Aorta (tissue), 5 donors: ENCODE data around the gene RALGPS1. TPM values are rescaled to one million over a fixed set of nuclear protein-coding genes. Genes with fewer than 3 reads are reported as not detected.
A peak's percentile ranks its signal among the peaks of the same experiment; 100 is the strongest.
"Not testable (repeated sequence)": the region's sequence is repeated elsewhere in the genome, so short reads cannot be mapped to it uniquely, and the experiment has no call there.

Experiments
- ATAC-seq: fragments of 200-7000 bp; cut with Tn5 transposase; one replicate; pipeline ENCODE4 v1.9.1; 2022; ENCODE audit warnings: moderate library complexity; ENCODE audit not compliant: low FRiP score
- DNase-seq, 2 donors: peaks; one replicate each; pipeline ENCODE4 v3.0.0-alpha.2; 2020
- H3K27ac ChIP-seq, 2 donors: one replicate each; pipeline ENCODE4 v1.5.1; 2013; ENCODE audit warnings: low read length in 2 of 2, mild to moderate bottlenecking in 2 of 2, moderate library complexity in 2 of 2, control low read depth in 1 of 2, inconsistent platforms in 1 of 2, low read depth in 1 of 2
- H3K27me3 ChIP-seq, 2 donors: one replicate each; pipeline ENCODE4 v1.6.1; 2013; ENCODE audit warnings: control low read depth in 1 of 2, low read length in 1 of 2, mild to moderate bottlenecking in 1 of 2, moderate library complexity in 1 of 2; ENCODE audit not compliant: insufficient read depth in 2 of 2, control insufficient read depth in 1 of 2
- H3K36me3 ChIP-seq, 2 donors: one replicate each; pipeline ENCODE4 v1.6.1; 2013; ENCODE audit warnings: control low read depth in 1 of 2, low read length in 1 of 2, mild to moderate bottlenecking in 1 of 2; ENCODE audit not compliant: insufficient read depth in 2 of 2, control insufficient read depth in 1 of 2
- H3K4me1 ChIP-seq, 2 donors: one replicate each; pipeline ENCODE4 v1.6.1; 2013; ENCODE audit warnings: low read length in 2 of 2, control low read depth in 1 of 2, mild to moderate bottlenecking in 1 of 2, moderate library complexity in 1 of 2; ENCODE audit not compliant: insufficient read depth in 2 of 2, control insufficient read depth in 1 of 2
- H3K4me3 ChIP-seq, 2 donors: one replicate each; pipeline ENCODE4 v1.5.1; 2013; ENCODE audit warnings: low read length in 2 of 2, control low read depth in 1 of 2, mild to moderate bottlenecking in 1 of 2
- H3K9me3 ChIP-seq: one replicate; pipeline ENCODE4 v1.6.1; 2013; ENCODE audit warnings: mild to moderate bottlenecking, low read length; ENCODE audit not compliant: control insufficient read depth
- WGBS, 2 donors: extraction: QIAGEN DNeasy Blood & Tissue Kit; methylation state at CpG; one replicate each; pipeline ENCODE4 v1.1.7; 2013; 5-methylcytosine and 5-hydroxymethylcytosine counted together
- intact Hi-C, 2 donors: fragments of 100-400 bp; cut with DNase I; formaldehyde crosslinking; loops; one replicate each; pipeline versions ENCODE4 v1.14.2 to v1.15.0; 2022
- polyA plus RNA-seq, 2 donors: library from polyadenylated mRNA; stranded (reverse); fragments of 200-250 nt; gene quantifications; one replicate each; pipeline ENCODE4 v1.2.3, GENCODE V29; 2013
- total RNA-seq, 2 donors: library from RNA; stranded (reverse); fragmentation: NEBNext Ultra II Directional; extraction: Animal tissue kit (Norgen Biotek cat#: 25700); gene quantifications; one replicate each; pipeline ENCODE4 v1.2.1, GENCODE V29; 2021
- donor health status: healthy with polysubstance abuse.
- donor health status: Bipolar disorder and iron deficiency.
- donor health status: DM: no; HTN: no; CAD: no.
- donor health status: DM: no; HTN: no; CAD: no.
- donor health status: DM: yes; HTN: yes; CAD: no.

Gene RALGPS1
- total and polyA plus RNA-seq, 4 donors = 2.0 to 19.7 (median 8.3) TPM

DNA sequence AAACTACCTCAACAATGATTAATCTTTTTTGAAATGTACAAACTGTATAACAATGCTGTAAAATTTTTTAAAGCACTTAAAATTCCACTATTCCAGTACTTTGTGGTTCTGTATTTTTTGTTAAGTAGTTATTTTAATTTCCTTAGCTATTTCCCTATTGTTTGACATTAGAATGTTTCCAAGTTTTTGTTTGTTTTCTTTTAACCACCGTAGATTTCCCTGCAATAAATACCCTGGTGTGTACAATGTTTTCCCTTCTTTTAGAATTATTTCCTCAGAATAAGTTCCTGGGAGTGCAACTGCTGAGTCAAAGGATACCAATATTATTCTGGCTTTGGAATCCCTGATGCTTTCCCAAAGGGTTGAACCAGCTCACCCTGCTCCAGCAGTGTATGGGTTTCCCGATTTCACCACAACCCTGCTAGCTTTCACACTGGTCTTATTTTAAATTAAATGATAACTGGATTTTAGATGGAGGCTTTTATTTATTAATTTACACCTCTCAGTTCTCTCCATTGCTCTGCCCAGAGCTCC is 228.4 kb downstream of the RALGPS1 start:
- no peak overlapping the region for H3K27ac ChIP-seq
- 71 to 77% methylated on average over 2 of the region's 2 CpGs for WGBS, 2 donors
- H3K9me3 ChIP-seq = no peaks in the 10 kb centered on the region

DNA sequence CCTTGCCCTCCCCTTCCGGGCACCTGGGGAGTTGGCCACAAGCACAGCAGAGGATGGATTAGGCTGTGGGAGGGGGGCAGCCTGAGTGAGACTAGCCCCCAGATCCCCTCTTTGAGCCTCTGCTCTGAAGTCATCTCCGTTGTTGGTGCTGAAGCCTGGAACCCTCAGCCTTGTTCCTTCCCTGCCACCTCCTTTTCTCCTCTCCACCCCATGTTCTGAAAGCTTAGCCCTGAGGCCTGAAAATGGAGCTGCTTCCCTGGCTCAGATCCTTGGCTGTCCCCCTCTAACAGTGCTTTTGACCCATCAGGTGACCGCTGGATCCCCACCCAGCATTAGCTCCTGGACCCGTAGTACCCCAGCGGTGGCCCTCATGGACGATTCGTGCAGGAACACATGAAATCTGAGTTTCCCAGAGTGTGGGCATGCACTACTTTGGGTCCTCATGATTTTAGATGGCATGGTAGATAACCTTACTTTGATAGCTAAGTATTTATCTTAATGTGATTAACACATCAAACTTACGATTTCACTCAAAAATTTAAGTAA is 229.4 kb downstream of the RALGPS1 start:
- DNase-seq = peak in 1 of 2 donors; percentile 49
- Histone ChIP-seq H3K9me3 (no peaks in the 10 kb centered on the region), H3K4me1 (no peaks in the 10 kb centered on the region), H3K27ac (no peak overlapping the region), H3K36me3 (no peaks in the 10 kb centered on the region), H3K27me3 (no peaks in the 10 kb centered on the region), H3K4me3 (no peak overlapping the region)
- 97 to 100% methylated on average over 8 of the region's 8 CpGs for WGBS, 2 donors
- ATAC-seq = no peak
- intact Hi-C loops = loop anchor here in 1 of 2 donors (5.0 kb wide), 1 partner anchor 38 kb away; no protein-coding TSS in a partner anchor

More for the DNA sequence above, 228.4 kb downstream of the RALGPS1 start:
- Histone ChIP-seq H3K4me1 (no peaks in the 10 kb centered on the region), H3K36me3 (no peaks in the 10 kb centered on the region), H3K27me3 (no peaks in the 10 kb centered on the region), H3K4me3 (no peak overlapping the region)
- no peak for DNase-seq
- intact Hi-C loops = loop anchor here in 1 of 2 donors (5.0 kb wide), 1 partner anchor 39 kb away; no protein-coding TSS in a partner anchor
- ATAC-seq = no peak

DNA sequence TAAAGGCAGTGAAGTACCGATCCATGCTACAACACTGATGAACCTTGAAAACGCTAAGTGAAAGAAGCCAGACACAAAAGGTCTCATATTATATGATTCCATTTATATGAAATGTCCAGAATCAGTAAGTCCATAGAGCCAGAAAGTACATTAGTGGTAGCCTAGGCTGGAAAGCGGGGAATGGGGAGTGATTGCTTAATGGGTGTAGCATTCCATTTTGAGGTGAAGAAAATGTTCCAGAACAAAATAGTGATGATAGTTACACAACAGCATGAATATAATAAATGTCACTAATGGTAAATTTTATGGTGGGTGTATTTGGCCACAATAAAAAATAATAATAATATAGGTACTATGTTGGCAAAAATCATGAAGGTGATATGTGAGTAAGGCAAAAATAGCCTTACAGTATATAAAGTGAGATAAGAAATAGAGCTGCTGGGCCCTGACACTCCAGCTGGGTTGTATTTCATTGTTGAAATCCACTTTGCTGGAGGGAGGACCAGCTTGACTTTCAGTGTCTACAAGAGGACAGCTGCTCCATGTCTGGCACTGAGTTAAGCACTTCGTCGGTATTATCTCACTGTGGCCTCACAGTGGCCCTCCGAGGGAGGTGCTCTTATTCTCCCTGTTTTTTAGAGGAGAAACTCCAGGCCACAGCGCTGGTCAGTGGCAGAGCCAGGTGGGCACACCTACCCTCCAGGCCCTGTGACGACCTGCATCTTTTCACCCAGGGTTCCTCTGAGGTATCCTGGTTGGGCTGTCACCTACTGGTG is 230.3 kb downstream of the RALGPS1 start:
- 91 to 94% methylated on average over 8 of the region's 8 CpGs for WGBS, 2 donors
- intact Hi-C loops = loop anchor here in 1 of 2 donors (5.0 kb wide), 1 partner anchor 37 kb away; no protein-coding TSS in a partner anchor
- ATAC-seq (no peak), DNase-seq (no peak)
- Histone ChIP-seq H3K9me3 (no peaks in the 10 kb centered on the region), H3K36me3 (no peaks in the 10 kb centered on the region), H3K4me1 (no peaks in the 10 kb centered on the region), H3K4me3 (no peak overlapping the region), H3K27ac (no peak overlapping the region), H3K27me3 (no peaks in the 10 kb centered on the region)

DNA sequence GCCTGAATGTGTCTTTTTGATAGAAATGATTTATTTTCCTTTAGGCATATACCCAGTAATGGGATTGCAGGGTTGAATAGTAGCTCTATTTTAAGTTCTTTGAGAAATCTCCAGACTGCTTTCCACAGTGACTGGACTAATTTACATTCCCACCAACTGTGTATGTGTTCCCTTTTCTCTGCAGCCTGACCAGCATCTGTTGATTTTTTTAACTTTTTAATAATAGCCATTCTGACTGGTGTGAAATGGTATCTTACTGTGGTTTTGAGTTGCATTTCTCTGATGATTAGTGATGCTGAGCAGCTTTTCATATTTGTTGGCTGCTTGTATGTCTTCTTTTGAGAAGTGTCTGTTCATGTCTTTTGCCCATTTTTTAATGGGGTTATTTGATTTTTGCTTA is 232.3 kb downstream of the RALGPS1 start:
- intact Hi-C loops, H3K4me3 ChIP-seq, H3K27me3 ChIP-seq, ATAC-seq, H3K4me1 ChIP-seq, H3K9me3 ChIP-seq, DNase-seq, H3K27ac ChIP-seq, H3K36me3 ChIP-seq: not testable (repeated sequence)

DNA sequence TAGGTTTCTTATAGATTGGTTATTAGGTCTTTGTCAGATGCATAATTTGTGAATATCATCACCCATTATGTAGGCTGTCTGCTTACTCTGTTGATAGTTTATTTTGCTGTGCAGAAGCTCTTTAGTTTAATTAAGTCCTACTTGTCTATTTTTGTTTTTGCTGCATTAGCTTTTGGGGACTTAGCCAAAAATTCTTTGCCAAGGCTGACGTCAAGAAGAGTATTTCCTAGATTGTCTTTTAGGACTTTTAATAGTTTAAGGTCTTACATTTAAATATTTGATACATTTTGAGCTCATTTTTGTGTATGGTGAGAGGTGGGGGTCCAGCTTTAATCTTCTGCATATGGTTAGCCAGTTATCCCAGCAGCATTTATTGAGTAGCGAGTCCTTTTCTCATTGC is 232.7 kb downstream of the RALGPS1 start:
- no peaks in the 10 kb centered on the region for H3K4me1 ChIP-seq
- DNase-seq (no peak), ATAC-seq (no peak)
- no peaks in the 10 kb centered on the region for H3K27me3 ChIP-seq
- no peaks in the 10 kb centered on the region for H3K9me3 ChIP-seq
- intact Hi-C loops = no loop called here
- H3K4me3 ChIP-seq = no peak overlapping the region
- 78 to 85% methylated on average over 2 of the region's 2 CpGs for WGBS, 2 donors
- no peaks in the 10 kb centered on the region for H3K36me3 ChIP-seq
- H3K27ac ChIP-seq = no peak overlapping the region

DNA sequence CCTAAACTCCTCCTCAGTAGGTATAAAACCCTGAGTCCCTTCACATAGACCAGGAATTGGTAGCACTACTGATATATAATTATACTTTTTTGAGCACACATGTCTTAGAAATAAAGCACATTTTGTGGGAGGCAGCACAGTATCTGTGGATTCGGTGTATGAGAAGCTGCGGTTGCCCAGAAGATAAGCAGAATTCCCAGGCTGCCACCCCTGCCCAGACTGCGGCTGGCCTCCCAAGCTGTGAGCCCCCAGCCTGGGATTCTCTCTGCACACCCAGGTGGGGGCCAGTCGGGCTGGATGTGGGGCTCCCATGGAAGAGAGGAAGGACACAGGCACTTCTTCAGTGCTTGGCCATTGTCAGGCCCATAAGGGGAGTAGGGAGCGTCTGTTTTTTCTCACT is 233.4 kb downstream of the RALGPS1 start:
- H3K27ac ChIP-seq = no peak overlapping the region
- H3K36me3 ChIP-seq = no peaks in the 10 kb centered on the region
- H3K9me3 ChIP-seq = no peaks in the 10 kb centered on the region
- WGBS, 2 donors = 95 to 99% methylated on average over 5 of the region's 5 CpGs
- H3K4me3 ChIP-seq = no peak overlapping the region
- ATAC-seq (no peak), DNase-seq (no peak)
- H3K4me1 ChIP-seq = no peaks in the 10 kb centered on the region
- no peaks in the 10 kb centered on the region for H3K27me3 ChIP-seq
- intact Hi-C loops = no loop called here

DNA sequence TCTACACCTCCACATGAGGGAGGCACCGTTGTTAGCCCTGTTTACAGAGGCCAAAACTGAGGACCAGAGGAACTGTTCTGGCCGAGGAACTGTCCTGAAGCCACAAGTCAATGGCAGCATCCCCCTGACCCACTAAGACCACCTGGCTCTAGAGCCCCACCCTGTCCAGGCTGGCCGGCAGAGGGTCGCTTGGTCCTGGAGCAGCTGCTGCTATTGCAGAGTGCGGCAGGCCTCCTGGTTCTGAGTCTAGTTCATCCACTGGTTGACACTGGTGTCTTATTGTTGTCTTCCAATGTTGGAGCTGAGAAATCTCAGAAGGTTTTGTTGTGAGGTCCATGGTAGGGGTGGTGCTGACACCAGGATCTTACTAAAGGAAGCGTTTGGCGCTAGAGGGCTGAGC is 234.4 kb downstream of the RALGPS1 start:
- intact Hi-C loops = no loop called here
- Histone ChIP-seq H3K27ac (no peak overlapping the region), H3K4me1 (no peaks in the 10 kb centered on the region), H3K36me3 (no peaks in the 10 kb centered on the region), H3K27me3 (no peaks in the 10 kb centered on the region), H3K9me3 (no peaks in the 10 kb centered on the region), H3K4me3 (no peak overlapping the region)
- ATAC-seq = no peak
- DNase-seq = no peak
- 96 to 98% methylated on average over 7 of the region's 7 CpGs for WGBS, 2 donors

DNA sequence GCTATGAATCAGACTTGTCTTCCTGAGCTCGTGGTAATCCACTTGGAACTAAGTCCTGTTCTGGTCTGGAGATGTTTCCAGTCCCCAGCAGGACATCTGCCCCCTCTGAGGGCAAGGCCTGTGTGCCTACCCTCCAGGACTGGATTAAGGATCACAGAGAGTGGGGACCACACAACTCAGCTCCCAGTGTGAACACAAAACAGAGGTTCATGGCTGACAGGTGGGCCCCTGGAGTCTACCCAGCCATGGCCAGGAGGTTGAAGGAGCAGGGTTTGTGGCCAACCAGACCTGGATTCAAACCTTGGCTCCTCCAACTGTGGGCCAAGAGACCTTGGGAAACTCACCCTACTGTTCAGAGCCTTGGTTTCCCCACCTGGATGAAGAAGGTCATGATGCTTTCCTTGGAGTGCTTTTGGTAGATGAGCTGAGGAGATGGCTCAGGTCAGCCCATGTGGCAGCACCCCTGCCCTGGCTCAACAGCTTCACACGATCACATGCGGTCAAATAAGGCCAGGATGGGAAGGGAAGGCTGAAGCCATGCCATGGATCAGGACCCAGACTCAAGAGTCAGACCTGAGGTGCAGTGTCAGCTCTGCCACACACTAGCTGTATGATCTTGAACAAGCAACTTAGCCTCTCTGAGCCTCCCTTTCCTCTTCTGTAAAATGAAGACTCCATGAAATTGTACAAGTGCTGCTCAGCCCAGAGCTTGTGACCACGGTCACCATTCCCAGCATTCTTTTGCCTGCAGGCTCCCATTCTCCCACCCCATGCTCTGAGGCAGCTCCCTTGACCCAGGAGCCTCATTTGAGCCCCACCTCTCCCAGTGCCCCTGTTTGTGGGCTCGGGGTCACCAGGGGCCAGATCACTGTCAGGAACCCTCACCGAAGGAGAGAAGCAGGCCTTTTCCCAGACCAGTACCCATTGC is 235.1 kb downstream of the RALGPS1 start:
- intact Hi-C loops = no loop called here
- Histone ChIP-seq H3K4me1 (no peaks in the 10 kb centered on the region), H3K27ac (no peak overlapping the region), H3K9me3 (no peaks in the 10 kb centered on the region), H3K4me3 (no peak overlapping the region), H3K36me3 (no peaks in the 10 kb centered on the region), H3K27me3 (no peaks in the 10 kb centered on the region)
- WGBS, 2 donors = 96 to 98% methylated on average over 6 of the region's 6 CpGs
- ATAC-seq = no peak
- no peak for DNase-seq
